HG03175 (cell line): ENCODE results near the gene ATP13A4.

Experiments
- ATAC-seq: cut with Tn5 transposase; IDR thresholded peaks from one replicate; pipeline ENCODE4 v1.9.1; 2021; ENCODE audit warnings: mild to moderate bottlenecking, moderate library complexity; ENCODE audit not compliant: unreplicated experiment

The ATP13A4 gene

DNA sequence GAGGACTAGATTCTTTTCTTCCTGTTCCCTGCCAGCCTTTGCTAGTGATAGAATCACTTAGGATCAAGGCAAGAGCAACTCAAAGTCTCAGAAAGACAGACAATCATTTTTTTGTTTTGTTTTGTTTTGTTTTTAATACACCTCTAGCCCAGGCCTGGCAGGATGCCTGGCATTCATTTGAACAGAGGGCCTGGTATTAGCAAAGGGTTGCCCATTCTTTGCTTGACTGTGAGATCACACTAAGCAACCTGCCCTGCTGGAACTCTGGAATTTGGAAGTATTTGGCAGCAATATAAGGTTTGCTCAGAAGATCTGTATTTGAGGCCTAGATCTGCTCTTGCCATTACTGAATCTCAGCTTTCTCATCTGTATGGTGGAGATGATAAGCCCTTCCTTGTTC, 154.4 kb downstream of the ATP13A4 start:
- no peak for ATAC-seq

- no peak for ATAC-seq
These were observed 158.0 kb downstream of the ATP13A4 start for GRCh38 chr3:193396451-193397244.

GRCh38 chr3:193391902-193392301, 162.8 kb downstream of the ATP13A4 start:
- ATAC-seq, result no peak

- no peak for ATAC-seq
These were observed 165.4 kb downstream of the ATP13A4 start for GRCh38 chr3:193389335-193389734.

DNA sequence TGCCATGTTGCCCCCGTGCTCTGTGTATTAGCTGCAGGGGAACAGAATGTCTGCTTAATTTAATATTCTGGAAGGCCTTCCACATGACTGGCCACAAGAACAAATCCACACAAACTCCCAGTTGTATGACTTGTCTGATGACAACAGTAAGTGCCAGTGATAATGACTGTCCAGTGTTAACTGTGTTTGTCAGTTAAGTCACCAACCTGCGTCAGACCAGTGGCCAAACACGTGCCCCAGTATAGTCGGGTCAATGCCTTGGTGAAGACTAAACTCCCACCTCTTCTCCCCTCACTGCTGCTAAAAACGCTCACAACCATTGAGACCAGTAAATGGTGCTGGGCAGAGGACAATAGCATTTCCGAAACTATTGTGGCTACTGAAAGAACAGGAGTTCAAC, 166.3 kb downstream of the ATP13A4 start:
- ATAC-seq, result no peak

DNA sequence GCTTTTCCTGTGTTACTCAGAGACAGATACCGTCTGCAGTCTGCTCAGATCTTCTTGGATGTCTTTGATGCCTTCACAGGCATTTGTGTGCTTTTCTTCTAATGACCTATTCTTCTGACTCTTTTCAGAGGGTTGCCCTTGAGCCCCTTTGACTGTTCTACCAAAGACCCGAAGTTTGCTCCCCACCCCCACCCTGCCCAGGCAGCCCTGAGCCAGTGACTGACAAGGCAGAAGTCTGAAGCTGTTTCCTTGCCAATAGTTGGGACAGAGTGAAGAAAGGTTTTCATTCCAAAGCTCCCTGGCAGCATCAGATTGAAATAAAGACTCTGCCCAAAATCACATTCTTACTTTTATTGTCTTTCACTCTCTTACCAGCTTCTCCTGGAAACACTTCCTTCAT, 167.1 kb downstream of the ATP13A4 start:
- no peak for ATAC-seq

DNA sequence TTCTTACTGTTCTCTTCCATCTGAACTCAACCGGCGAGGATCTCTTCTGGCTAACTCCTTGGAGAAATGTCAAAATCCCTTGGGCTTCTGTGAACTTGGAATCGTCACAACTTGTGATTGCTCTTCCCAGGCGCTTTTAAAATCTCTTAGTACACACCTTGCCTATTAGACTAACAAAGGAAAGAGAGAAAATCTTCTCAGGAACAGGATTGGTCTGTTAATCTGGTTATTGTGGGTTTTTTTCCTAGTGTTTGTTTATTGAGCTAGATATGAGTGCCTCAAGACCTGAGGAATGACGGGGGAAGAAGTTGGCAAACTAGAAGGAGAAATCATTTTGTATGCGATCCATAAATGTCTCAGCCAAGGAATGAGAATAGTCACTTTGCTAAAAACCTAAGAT, 176.0 kb downstream of the ATP13A4 start, which contains the start of gene ATP13A5:
ATP13A5 (minus strand) TSS at position 48 of the 400 bp plus-strand sequence; CDS start at position 20, 28 bp downstream.
- ATAC-seq, result no peak

- no peak for ATAC-seq
These were observed 177.1 kb downstream of the ATP13A4 start for GRCh38 chr3:193377591-193377990.

DNA sequence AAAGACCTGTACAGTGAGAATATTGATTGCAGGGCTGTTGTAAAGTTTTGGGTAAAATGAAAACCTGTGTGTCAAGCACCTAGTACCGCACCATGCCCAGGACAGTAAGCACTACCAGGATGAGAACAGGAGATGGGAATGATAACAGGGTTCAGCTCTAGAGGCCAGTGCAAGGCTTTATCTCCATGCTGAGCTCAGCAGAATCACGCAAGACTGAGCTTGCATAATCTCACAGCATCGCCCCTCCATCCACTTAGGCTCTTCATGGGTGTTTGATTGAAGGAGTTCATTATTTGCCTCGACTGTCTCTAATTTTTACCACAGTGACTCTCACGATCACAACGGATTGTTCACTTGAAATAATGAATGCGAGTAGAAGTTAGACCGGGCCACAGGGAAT, 179.1 kb downstream of the ATP13A4 start:
- ATAC-seq, result no peak

GRCh38 chr3:193372783-193373182, 181.9 kb downstream of the ATP13A4 start:
- peak; percentile 44 for ATAC-seq

GRCh38 chr3:193367868-193368267, 186.8 kb downstream of the ATP13A4 start:
- no peak for ATAC-seq

GRCh38 chr3:193357291-193357690, 197.4 kb downstream of the ATP13A4 start:
- ATAC-seq, result no peak

- no peak for ATAC-seq
These were observed 200.3 kb downstream of the ATP13A4 start for GRCh38 chr3:193354423-193354822.
